ENCODE results near the gene KRTAP4-8.
"Not testable (repeated sequence)": the region's sequence is repeated elsewhere in the genome, so short reads cannot be mapped to it uniquely, and the experiment has no call there.

The KRTAP4-8 gene

DNA sequence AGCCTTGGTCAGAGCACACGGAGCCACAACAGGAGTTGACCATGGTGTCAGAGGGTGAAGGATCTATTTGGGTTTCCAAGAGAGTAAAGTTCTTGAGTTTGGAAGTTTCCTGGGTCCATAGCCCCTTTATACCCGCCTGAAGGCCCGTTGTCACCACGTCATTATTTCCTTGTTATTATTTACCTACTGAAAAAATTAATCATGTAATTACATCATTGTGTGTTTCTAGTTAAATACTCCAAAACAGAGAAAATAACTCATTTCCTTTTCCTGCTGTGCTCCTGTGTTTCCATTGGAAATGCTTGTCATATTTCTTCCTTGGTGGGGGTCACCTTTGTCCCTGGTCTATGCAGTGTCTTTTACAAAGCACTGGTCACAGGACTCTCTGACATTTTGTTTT is at the start of gene KRTAP4-8:
Gene KRTAP4-8, minus strand, starts transcription at position 101 of the 400 bp plus-strand sequence. Its CDS starts 58 bp downstream, at position 43.
- no peak for DNase-seq (ENCODE audit: low spot score)

DNA sequence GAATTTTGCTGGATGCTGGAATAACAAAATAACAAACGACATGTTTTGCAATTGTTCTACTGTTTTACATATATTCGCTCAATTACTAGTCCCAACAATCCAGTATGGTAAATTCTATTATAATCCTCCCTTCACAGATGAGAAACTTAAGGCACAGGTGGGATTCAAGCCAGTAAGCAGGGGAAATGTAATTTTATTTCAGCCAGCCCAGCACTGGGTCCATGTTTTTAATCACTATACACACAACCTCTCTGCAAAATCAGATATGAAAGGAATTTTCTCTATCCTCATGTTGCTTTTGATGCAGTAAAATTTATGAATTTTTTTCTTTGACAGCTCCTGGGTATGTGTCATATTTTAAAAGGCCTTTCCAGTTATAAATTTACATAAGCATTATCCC is 47.3 kb upstream of the KRTAP4-8 start:
- no peak for DNase-seq (ENCODE audit: low spot score)

DNA sequence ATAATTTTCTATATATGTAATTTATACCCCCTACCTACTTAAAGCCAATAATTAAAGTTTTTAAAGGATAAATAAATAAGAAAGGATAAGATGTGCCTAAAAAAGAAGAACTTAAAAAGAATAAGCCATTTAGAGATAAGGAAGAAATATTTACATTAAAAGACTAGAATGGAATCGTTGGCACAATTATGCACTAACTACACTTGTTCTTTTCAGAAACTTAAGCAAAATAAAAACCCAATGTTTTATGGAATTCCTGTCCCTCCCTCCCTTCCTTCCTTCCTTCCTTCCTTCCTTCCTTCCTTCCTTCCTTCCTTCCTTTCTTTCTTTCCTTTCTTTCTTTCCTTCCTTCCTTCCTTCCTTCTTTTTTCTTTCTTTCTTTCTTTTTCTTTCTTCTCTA is 46.9 kb upstream of the KRTAP4-8 start:
- no peak for DNase-seq (ENCODE audit: low spot score)

DNA sequence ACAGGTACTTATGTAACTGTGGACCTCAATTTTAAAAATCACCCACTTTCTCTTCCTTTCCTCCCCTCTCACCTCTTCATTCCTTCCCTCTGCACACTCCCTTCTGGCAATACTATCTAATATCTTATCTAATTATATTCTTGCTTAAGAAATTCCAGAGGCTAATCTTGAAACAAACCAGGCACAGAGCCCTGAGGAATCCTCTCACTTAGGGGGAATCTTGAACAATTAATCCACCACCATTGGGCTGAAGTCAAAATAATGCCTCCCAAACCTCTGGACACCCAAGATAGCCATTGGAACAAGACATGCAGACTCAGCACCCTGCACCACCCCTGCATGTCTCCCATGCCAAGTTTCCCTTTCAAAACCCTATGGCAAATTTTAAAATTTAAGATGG is 43.4 kb upstream of the KRTAP4-8 start:
- no peak for DNase-seq (ENCODE audit: low spot score)

DNA sequence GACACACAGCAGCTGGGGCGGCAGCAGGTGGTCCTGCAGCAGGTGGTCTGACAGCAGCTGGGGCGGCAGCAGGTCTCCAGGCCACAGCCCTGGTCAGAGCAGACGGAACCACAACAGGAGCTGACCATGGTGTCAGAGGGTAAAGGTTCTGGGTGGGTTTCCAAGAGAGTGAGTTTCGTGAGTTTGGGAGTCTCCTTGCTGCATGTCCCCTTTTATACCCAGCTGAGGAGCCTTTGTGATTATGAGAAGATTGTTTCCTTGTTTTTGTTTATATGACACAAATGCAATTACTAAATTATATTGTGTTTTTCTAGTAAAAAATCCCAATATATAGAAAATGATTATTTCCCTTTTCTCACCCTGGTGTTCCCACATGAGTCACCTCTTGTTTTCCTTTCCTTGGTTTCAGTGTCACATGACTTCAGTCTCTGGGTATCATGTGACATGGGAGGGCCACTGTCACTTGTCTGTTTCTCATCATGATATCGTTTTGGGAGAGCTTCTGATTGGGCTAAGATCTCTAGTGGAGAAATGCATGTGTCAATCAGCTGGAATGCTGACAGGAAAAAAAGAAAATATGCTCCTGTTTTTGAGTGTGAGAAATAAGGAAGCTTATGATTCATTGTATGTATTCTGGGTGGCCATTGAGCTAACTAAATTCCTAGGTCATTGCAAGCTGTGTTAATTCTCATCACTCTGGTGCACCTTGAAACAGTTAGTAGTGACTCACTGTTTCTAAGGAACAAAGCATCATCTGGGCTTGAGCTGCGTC is 42.6 kb upstream of the KRTAP4-8 start, which contains the start of gene KRTAP4-6:
Gene KRTAP4-6, minus strand, starts transcription at position 185 of the 772 bp plus-strand sequence. Its CDS starts 57 bp downstream, at position 128.
- peak; percentile 35 for DNase-seq (ENCODE audit: low spot score)

DNA sequence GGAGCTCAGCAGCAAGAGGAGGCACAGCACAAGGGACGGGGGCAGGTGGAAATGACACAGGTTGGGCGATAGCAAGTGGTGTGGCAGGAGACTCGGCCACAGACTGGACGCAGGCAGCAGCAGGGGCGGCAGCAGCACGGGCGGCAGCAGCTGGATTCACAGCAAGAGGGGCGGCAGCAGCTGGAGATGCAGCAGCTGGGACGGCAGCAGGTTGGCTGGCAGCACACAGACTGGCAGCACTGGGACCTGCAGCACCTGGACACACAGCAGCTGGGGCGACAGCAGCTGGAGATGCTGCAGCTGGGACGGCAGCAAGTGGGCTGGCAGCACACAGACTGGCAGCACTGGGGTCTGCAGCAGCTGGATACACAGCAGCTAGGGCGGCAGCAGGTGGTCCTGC is 41.9 kb upstream of the KRTAP4-8 start:
- not testable (repeated sequence) for DNase-seq (ENCODE audit: low spot score)

DNA sequence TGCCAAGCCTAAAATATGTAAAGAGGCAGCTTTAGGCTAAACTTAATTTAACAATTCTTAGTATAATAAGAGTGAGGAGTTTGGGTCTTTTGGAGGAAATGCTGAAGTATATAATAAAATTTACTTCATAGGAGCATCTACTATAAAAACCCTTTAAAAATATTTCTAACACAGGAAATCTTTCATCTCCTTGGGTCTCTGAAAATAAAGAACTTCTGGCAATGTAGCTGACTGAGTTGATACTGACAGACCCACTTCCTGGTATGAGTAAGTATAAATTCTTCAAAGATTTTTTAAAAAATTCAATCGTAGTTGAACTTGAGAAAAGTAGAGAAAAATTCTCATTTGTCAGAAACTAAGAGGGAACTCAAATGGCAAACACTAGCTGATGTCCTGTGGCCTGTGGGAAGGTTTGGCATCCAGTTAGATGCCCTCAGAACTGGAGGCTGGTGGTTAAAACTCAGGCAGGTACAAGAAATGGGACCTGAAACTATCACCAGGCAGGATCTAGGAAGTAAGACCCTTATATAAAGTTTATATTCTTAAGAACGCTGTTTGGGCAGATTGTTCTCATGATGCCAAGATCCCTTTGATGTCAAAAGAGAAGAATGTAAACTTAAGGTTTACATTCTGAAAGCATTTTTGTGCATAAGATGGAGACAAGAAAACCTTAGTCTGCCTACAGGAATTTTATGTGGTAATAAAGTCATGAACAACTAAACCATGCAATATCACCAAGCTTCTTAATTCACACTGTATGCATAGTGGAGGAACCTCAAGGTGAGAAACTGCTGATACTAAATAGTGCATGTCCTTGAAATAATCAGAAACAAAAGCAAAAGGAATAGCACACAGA is 36.2 kb upstream of the KRTAP4-8 start:
- DNase-seq (ENCODE audit: low spot score), result peak; percentile 16

DNA sequence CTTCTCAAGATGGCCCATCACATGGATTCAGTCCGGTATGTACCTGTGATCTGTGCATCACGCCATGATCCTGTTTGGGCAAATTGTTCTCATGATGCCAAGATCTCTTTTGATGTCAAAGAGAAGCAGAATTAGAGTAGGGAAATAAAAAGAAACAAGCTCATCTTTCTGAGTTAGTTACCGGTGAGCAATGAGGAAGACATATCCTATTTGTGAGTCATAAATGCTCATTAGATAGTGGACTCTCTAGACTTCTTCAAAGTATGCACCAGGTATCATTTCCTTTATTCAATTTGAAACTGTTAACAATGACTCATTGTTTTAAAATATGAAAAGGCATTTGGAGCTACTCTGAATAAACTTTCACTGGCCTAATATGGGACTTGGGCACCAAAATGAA is 34.0 kb upstream of the KRTAP4-8 start:
- DNase-seq (ENCODE audit: low spot score), result no peak

DNA sequence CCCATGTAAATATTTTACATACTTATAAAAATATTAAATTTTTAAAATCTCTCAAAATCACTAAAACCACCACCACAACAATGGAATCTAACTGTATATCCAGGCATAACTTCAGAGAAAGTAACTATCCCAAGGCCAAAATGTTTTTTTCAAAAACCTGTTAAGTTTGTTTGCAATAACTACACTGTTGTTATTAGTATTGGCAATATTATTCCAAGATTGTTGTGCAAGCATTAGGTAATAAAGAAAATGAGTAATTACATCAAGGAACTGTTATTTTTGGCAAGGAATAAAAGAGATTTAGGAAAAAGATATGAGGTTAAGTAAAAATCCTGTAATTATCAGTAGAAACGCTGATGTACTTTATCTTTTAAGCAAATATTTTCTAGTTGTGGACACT is 29.4 kb upstream of the KRTAP4-8 start:
- no peak for DNase-seq (ENCODE audit: low spot score)

DNA sequence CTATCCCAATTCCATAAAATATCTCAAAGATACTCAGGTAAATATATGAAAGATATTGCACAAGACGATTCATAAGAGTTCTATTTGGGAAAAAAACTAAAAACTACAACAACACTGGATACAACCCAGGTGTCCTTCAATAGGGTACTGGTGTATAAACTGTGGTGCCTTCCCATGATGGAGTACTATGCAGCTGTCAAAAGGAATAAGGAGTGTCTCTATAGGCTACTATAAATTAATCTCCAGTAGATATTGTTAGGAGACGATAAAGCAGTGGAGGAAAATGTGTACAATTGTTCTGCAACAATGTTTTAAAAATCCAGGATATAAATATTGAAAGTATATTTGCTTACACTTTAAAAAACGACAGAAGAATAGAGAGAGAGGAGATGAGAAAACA is 28.5 kb upstream of the KRTAP4-8 start:
- no peak for DNase-seq (ENCODE audit: low spot score)

DNA sequence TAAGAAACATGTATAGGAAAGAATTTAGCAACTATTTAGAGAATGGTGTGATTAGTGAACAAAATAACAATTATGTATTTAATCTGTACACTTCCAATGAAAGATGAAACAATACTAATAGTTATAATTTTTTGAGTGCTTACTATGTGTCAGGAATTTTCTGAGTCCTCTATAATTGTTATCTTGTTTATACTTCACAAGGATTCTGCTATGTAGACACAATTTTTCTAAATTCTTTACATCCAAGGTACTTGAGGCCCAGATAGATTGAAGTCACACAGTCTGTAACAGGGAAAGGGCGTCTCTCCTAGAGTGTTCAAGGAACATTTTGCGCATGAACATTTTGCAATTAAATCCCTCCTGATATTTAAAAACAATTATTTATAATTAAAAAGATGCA is 27.1 kb upstream of the KRTAP4-8 start:
- DNase-seq (ENCODE audit: low spot score), result no peak

DNA sequence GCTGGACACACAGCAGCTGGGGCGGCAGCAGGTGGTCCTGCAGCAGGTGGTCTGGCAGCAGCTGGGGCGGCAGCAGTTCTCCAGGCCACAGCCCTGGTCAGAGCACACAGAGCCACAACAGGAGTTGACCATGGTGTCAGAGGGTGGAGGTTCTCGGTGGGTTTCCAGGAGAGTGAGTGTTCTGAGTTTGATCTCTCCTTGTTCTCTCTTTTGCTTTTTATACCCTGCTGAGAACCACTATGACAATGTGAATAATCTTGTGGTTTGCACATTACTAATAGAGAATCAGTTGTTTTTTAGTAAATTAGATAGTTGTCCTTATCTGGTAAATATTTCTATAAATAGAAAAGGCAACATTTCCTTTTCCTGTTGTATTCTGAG is 26.0 kb upstream of the KRTAP4-8 start, which contains the start of gene KRTAP4-12:
Gene KRTAP4-12, minus strand, starts transcription at position 192 of the 381 bp plus-strand sequence. Its CDS starts 60 bp downstream, at position 132.
- DNase-seq (ENCODE audit: low spot score), result not testable (repeated sequence)

DNA sequence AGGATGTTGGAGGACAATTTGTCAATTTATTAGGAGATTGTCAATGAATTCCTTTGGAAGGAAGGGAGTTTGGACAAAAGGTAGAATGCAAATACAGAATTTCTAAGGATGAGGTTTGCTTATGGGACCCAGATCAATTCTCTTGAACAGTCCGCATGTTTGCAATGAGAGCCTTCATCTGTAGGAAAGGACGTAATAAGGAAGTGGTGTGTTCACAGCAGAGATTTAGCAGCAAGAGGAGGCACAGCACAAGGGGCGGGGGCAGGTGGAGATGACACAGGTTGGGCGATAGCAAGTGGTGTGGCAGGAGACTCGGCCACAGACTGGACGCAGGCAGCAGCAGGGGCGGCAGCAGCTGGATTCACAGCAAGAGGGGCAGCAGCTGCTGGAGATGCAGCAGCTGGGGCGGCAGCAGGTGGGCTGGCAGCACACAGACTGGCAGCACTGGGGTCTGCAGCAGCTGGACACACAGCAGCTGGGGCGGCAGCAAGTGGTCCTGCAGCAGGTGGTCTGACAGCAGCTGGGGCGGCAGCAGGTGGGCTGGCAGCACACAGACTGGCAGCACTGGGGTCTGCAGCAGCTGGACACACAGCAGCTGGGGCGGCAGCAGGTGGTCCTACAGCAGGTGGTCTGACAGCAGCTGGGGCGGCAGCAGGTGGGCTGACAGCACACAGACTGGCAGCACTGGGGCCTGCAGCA is 25.5 kb upstream of the KRTAP4-8 start:
- not testable (repeated sequence) for DNase-seq (ENCODE audit: low spot score)

DNA sequence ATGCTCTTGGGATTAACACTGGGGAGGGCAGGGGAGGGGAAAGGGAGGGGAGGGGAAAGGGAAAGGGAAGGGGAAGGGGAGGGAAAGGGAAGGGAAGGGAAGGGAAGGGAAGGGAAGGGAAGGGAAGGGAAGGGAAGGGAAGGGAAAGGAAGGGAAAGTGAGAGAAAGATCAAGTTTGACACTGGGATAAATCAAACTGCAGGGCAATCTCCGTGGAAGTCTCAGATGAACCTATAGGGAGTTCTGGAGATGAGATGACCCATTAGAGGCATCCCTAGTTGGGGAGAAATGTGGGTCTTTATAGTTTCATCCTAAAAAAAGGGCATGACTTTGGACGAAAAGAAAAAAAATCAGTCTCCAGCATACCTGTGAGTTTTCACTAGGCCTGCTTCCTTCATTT is 23.8 kb upstream of the KRTAP4-8 start:
- DNase-seq (ENCODE audit: low spot score), result no peak

DNA sequence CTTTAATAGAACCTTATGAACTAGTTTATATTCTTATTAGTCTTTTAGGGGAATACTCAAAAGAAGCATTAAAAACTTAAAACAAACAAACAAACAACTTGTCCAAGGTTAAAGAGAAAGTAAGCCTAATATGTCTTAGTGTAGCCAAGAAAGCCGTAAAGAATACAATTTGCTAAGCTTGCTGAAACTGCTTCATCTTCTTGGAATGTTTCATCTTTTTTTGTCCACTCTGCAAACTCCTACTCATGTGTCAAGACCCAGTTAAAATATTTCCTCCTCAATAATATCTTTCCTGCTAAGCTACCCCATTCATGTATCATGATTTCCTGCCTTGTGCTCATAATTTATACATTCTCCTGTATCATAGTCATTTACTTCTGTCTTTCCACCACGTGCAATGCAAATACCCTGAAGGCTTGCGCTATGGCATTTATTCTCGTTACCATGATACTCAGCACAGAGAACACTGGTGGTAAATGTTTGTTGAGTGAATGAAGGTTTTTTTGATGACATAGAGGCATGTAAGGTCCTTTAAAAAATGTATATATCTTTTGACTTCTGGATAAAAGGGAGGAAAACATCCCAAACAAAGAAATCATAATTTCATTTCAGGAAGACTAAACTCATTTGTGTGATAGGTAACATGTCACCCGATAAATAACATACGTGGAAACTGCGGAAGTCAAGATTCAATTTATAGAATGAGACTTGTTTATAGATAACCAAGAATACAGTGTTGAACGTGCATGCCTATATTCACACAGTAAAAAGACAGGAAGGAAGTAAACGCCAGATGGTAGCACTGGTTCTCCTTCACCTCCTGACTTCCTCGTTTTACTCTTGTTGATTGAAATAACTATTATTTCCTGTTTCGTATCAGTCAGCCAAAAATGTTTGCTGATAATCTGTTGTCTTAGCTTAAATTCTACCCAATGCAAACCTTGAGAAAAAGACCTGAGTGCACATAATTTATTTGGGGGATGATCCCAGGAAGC is 22.1 kb upstream of the KRTAP4-8 start:
- DNase-seq (ENCODE audit: low spot score), result not testable (repeated sequence)

DNA sequence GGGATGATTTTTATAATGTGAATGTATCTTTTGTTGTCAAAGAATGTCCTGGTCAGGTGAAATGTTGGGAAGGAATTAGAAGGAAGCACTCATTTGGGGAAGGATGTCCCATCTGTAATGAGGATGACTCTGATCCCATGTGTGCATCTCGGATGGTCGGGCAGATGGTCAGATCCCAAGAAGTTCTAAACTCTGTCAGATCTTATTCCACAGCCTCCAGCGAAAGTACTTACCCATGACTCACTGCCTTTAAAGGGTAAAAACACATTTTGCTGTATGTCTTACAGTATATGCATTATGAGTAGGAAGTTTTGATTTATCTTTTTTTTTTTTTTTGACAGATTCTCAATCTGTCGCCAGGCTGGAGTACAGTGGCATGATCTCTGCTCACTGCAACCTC is 20.8 kb upstream of the KRTAP4-8 start:
- no peak for DNase-seq (ENCODE audit: low spot score)

DNA sequence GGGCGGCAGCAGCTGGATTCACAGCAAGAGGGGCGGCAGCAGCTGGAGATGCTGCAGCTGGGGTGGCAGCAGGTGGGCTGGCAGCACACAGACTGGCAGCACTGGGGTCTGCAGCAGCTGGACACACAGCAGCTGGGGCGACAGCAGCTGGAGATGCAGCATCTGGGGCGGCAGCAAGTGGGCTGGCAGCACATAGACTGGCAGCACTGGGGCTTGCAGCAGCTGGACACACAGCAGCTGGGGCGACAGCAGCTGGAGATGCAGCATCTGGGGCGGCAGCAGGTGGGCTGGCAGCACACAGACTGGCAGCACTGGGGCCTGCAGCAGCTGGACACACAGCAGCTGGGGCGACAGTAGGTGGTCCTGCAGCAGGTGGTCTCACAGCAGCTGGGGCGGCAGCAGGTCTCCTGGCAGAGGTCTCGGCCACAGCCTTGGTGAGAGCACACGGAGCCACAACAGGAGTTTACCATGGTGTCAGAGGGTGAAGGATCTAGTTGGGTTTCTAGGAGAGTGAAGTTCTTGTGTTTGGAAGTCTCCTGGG is 20.0 kb upstream of the KRTAP4-8 start, which contains the start of gene KRTAP4-11:
Gene KRTAP4-11, minus strand, starts transcription at position 528 of the 541 bp plus-strand sequence. Its CDS starts 58 bp downstream, at position 470.
- DNase-seq (ENCODE audit: low spot score), result not testable (repeated sequence)

DNA sequence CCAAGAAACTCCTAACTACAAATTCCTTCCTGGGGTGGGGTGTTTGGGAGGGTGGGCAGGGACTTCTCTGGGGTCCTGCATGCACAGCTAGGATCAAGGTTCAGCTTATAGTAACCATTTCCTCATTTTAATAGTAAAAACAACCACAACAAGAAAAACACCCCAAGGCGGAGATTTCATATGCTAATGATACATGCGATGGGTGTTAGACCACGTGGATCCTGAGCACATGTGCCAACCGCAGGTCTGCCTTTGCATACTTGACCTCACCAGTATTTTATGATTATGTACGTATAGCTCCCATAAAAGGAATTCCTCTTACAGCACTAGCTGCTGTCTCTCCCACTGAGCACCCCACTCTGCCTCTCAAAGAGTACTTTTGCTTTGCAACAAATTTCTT is 18.4 kb upstream of the KRTAP4-8 start:
- DNase-seq (ENCODE audit: low spot score), result no peak

DNA sequence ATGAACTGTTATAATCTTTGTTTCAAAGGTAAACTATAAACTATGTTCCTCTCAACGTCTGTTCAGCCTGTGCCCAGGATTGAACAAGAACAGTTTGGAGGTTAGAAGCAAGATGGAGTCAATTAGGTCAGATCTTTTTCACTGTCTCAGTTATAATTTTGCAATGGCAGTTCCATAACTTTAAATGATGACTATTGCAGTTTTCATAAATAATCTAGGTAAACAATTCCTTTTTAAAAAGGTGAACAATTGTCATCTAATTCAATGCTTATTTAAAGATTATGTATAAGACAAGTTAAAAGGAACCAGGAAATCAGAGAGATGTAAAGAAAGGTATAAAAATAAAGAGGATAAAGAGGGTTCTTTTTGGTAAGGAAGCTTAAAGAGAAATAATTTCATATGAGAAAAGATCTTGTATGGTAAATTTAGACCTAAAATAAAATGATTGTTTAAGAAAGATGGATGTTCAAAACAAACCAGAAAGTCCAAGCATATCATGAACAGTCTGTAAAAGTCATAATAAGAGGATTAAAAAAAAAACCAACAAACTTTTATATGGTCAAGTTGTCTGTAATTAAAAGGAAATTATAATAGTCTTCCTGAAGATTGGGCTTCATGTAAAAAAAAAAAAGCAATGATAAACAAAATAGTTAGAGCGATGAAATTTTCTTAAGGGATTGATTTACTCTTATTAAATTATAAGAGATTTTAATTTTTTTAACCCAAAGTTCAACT is 13.4 kb upstream of the KRTAP4-8 start:
- no peak for DNase-seq (ENCODE audit: low spot score)
